HepG2 (cell line): ENCODE data around the gene FAM174C.

Experiments used
- CTCF ChIP-seq: sonication (generic); formaldehyde crosslinking; IDR thresholded peaks from 2 replicates; pipeline ENCODE4 v1.5.0; 2020; ENCODE audit warnings: mild to moderate bottlenecking, missing genetic modification reagents, moderate library complexity
- ETV6 ChIP-seq: sonication (generic); formaldehyde crosslinking; conservative IDR thresholded peaks from 2 replicates; pipeline ENCODE4 v1.4.0; 2020; ENCODE audit warnings: missing genetic modification reagents
- HNRNPK ChIP-seq: fragments of 200-400 bp; formaldehyde crosslinking; IDR thresholded peaks from 2 replicates; pipeline ENCODE4 v1.6.1; 2018; ENCODE audit warnings: low read length, low read depth, moderate library complexity, mild to moderate bottlenecking; ENCODE audit not compliant: poor library complexity, severe bottlenecking
- HNRNPL ChIP-seq: fragments of 200-400 bp; formaldehyde crosslinking; IDR thresholded peaks from 2 replicates; pipeline ENCODE4 v1.6.1; 2017; ENCODE audit warnings: mild to moderate bottlenecking, low read depth, low read length
- NFE2 ChIP-seq: sonication (generic); formaldehyde crosslinking; IDR thresholded peaks from 2 replicates; pipeline ENCODE4 v1.4.0; 2020; ENCODE audit warnings: missing genetic modification reagents
- POGZ ChIP-seq: sonication (generic); formaldehyde crosslinking; IDR thresholded peaks from 2 replicates; pipeline ENCODE4 v1.4.0; 2020; ENCODE audit warnings: mild to moderate bottlenecking, missing genetic modification reagents
- POLR2AphosphoS5 ChIP-seq: IDR thresholded peaks from 2 replicates; pipeline ENCODE4 v1.6.1; 2012; ENCODE audit warnings: low read depth, low read length
- SP1 ChIP-seq, 2 experiments: fragments of 450-650 bp in 1 of 2; sonication (generic) in 1 of 2; formaldehyde crosslinking in 1 of 2; IDR thresholded peaks; 2 replicates each; pipeline versions ENCODE4 v1.4.0 to v1.6.1; 2016 to 2020; ENCODE audit warnings: missing genetic modification reagents in 1 of 2
- TFDP1 ChIP-seq: IDR thresholded peaks from 2 replicates; pipeline ENCODE4 v1.6.1; 2016; ENCODE audit warnings: missing compliant biosample characterization, missing genetic modification reagents, borderline replicate concordance
- YY1 ChIP-seq: IDR thresholded peaks from 2 replicates; pipeline ENCODE4 v1.6.1; 2011; ENCODE audit warnings: low read length, low read depth, moderate library complexity, mild to moderate bottlenecking; ENCODE audit not compliant: insufficient read depth, insufficient replicate concordance
- ZBTB43 ChIP-seq: sonication (generic); formaldehyde crosslinking; conservative IDR thresholded peaks from 2 replicates; pipeline ENCODE4 v1.4.0; 2020; ENCODE audit warnings: missing genetic modification reagents
- ZNF20 ChIP-seq: sonication (generic); formaldehyde crosslinking; IDR thresholded peaks from 2 replicates; pipeline ENCODE4 v1.4.0; 2020; ENCODE audit warnings: mild to moderate bottlenecking, moderate library complexity, missing genetic modification reagents
- ZNF350 ChIP-seq: sonication (generic); formaldehyde crosslinking; IDR thresholded peaks from 2 replicates; pipeline ENCODE4 v1.4.0; 2020; ENCODE audit warnings: mild to moderate bottlenecking, low read depth, missing genetic modification reagents, borderline replicate concordance

DNA sequence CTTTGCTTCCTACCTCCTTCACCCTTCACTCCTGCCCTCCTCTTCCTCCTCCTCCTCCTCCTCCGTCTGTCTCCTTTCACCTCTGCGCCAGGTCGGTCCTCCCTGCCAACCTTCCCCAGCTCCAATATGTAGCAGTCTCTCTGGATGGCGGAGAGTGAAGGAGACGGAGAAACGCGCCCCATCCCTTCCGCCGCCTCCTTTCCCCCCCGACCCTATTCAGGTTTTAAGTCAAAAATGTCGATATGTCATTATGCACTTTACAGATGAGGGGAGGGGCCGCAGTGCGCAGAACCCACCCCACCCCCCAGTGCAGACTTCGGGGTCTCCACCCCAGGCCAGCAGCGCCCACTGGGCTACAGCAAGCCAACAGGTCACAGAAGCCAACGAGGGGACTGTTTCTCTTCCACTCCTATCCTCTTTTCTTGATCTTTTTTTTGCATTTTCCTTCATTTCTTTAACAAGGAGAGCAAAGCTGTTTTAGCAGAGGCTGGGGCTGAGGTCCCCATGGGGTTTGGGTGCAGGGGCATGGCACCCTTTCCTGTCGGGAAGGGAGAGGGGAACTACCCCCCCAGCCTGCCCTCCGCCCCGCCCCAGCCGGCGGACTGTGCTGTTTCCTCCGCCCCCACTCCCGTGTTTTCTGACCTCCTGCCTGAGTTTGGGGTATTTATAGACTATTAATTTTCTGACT lies 17.7 kb upstream of the FAM174C start:
- TF ChIP-seq CTCF (no peak), NFE2 (CRISPR knock-in tag) (no peak), ZNF350 (CRISPR knock-in tag) (no peak), ZNF20 (CRISPR knock-in tag) (no peak), HNRNPK (no peak), SP1 (IDR thresholded peaks at IDR 0.05) (no peak), SP1 (CRISPR knock-in tag; IDR thresholded peaks at IDR 0.05) (no peak), POLR2AphosphoS5 (no peak; the same call in 1 of the 2 replicates), ZBTB43 (CRISPR knock-in tag) (no peak), TFDP1 (CRISPR knock-in tag) (no peak), ETV6 (CRISPR knock-in tag) (no peak), POGZ (CRISPR knock-in tag) (no peak), HNRNPL (no peak), YY1 (no peak)
